Vagina (tissue), 2 donors: Measurements from ENCODE around the gene ACACA.

Source experiments
- POLR2A ChIP-seq, 2 donors: fragments of 450-650 bp; IDR thresholded peaks; one replicate each; pipeline ENCODE4 v1.6.1; 2017; ENCODE audit warnings: antibody characterized with exemption in 2 of 2, mild to moderate bottlenecking in 2 of 2, moderate library complexity in 2 of 2
- POLR2AphosphoS5 ChIP-seq, 2 donors: sonication (generic); formaldehyde crosslinking; IDR thresholded peaks; one replicate each; pipeline ENCODE4 v1.9.0; 2017; ENCODE audit warnings: antibody characterized with exemption in 2 of 2, mild to moderate bottlenecking in 2 of 2, low read depth in 1 of 2; ENCODE audit not compliant: insufficient read depth in 1 of 2
- TF ChIP-seq, protein P1 (sequence below), 3 experiments: fragments of 450-650 bp in 2 of 3; fragments of 200-600 bp in 1 of 3; sonication (generic) in 1 of 3; IDR thresholded peaks; one replicate each; pipeline ENCODE4 v1.5.1; 2017 to 2019; ENCODE audit warnings: antibody characterized with exemption in 3 of 3, mild to moderate bottlenecking in 2 of 3, moderate library complexity in 2 of 3

DNA sequence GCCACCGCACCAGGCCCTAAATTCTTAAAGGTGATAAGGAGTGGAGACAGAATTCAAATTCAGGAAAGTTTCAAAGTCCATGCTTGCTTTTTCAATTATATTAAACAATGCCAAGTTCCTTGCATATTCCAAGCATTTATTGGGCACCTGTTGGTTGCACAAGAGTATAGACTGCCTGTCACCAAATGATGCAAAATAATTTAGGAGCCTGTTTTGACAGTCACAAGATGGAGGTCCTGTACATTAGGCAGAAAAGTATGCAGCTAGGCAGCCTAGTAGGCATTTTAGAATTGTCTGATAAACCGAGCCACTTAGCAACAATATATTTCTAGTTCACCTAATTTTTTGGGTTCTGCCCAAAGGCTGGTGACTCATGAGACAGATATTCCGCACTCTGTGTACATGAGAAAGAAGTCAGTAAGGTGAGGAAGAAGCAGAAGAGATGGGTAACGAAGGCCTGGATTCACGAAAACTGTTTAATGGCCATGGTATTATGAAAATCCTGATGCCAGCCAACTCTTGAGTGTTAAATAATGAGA, 7.3 kb downstream of the ACACA start:
- no peak for TF ChIP-seq POLR2AphosphoS5 (IDR thresholded peaks at IDR 0.05; ENCODE audit: insufficient read depth in 1 of 2, low read depth in 1 of 2)
- TF ChIP-seq POLR2A (IDR thresholded peaks at IDR 0.05): no peak
- TF ChIP-seq, protein P1, sequence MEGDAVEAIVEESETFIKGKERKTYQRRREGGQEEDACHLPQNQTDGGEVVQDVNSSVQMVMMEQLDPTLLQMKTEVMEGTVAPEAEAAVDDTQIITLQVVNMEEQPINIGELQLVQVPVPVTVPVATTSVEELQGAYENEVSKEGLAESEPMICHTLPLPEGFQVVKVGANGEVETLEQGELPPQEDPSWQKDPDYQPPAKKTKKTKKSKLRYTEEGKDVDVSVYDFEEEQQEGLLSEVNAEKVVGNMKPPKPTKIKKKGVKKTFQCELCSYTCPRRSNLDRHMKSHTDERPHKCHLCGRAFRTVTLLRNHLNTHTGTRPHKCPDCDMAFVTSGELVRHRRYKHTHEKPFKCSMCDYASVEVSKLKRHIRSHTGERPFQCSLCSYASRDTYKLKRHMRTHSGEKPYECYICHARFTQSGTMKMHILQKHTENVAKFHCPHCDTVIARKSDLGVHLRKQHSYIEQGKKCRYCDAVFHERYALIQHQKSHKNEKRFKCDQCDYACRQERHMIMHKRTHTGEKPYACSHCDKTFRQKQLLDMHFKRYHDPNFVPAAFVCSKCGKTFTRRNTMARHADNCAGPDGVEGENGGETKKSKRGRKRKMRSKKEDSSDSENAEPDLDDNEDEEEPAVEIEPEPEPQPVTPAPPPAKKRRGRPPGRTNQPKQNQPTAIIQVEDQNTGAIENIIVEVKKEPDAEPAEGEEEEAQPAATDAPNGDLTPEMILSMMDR (IDR thresholded peaks at IDR 0.05): no peak
